SK-N-MC (cell line): ENCODE measurements around the gene LRCOL1.

Experiments used
- EZH2 ChIP-seq: fragments of 200-600 bp; sonication (generic); IDR thresholded peaks from one replicate; pipeline ENCODE4 v1.6.1; 2017; ENCODE audit warnings: antibody characterized with exemption
- POLR2AphosphoS5 ChIP-seq: IDR thresholded peaks from 2 replicates; pipeline ENCODE4 v1.6.1; 2012; ENCODE audit warnings: mild to moderate bottlenecking, low read depth, low read length, borderline replicate concordance

DNA sequence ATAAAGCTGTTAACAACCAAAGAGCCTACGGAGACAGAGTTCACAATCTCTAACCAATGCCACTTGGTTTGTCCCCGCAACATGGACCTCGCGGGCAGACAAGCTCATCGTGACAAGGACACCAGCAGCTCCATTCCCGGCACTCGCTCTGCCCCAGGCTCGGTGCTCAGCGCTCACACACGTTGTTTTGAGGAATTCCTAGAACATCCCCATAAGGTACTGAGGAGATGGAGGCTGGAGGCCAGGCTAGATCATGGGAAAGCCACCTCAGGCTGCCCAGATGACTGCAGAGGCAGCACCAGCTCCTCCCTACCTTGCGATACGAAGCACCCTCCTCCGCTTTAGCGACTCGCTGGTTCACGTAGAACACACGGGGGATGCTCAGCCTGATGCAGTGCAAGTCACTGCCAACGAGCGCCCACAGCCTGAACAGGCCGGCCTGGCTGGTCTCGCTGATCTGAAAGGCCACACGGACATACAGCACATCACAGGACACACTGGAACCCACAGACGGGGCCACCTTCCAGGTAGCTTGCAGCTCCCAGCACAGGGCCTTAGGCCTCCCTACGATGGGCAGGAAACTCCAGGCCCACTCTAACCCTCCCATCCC, 38.3 kb upstream of the LRCOL1 start:
- TF ChIP-seq POLR2AphosphoS5 (no peak), EZH2 (no peak)
